BE2C (cell line): ENCODE measurements around the gene PRR30.
A peak's percentile ranks its signal among the peaks of the same experiment; 100 is the strongest.

Source experiments
- DNase-seq: peaks from one replicate; pipeline ENCODE4 v3.0.0-alpha.2; 2020
- H3K27me3 ChIP-seq: fragments of 250-450 bp; sonication (Bioruptor Pico); 2 replicates; pipeline ENCODE4 v1.5.1; 2020; ENCODE audit warnings: mild to moderate bottlenecking
- H3K36me3 ChIP-seq: fragments of 250-450 bp; sonication (Bioruptor Pico); 2 replicates; pipeline ENCODE4 v1.5.1; 2020; ENCODE audit warnings: mild to moderate bottlenecking
- H3K4me1 ChIP-seq: fragments of 250-450 bp; sonication (Bioruptor Pico); 2 replicates; pipeline ENCODE4 v1.5.1; 2020
- H3K4me3 ChIP-seq: 2 replicates; pipeline ENCODE4 v1.5.1; 2011; ENCODE audit warnings: low read depth, low read length
- H3K9me3 ChIP-seq: fragments of 250-450 bp; sonication (Bioruptor Pico); 2 replicates; pipeline ENCODE4 v1.5.1; 2020
- TF ChIP-seq, protein P1 (sequence below): IDR thresholded peaks from 2 replicates; pipeline ENCODE4 v1.5.1; 2012; ENCODE audit warnings: mild to moderate bottlenecking, low read depth, low read length

The PRR30 gene

DNA sequence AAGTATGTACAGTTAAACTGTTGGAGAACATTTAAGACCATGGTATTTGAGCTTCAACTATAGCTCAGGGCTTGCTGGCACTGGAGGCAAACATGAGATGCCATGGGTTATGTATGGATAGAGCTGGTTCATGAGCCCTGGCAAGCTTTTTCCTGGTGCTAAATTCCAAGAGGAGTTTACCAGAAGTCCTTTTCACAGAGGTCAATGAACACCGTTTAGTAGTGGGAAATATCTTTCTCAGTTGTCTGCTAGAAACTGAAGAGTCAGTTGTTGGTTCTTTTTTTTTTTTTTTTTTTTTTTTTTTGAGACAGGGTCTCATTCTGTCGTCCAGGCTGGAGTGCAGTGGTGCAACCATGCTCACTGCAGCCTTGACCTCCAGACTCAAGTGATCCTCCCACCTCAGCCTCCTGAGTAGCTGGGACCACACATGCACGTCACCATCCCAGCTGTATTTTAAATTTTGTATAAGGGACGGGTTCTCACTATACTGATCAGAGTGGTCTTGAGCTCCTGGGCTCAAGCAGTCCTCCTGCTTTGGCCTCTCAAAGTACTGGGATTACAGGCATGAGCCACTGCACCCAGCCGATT, 51.3 kb downstream of the PRR30 start:
- DNase-seq, result no peak
- TF ChIP-seq, protein P1, sequence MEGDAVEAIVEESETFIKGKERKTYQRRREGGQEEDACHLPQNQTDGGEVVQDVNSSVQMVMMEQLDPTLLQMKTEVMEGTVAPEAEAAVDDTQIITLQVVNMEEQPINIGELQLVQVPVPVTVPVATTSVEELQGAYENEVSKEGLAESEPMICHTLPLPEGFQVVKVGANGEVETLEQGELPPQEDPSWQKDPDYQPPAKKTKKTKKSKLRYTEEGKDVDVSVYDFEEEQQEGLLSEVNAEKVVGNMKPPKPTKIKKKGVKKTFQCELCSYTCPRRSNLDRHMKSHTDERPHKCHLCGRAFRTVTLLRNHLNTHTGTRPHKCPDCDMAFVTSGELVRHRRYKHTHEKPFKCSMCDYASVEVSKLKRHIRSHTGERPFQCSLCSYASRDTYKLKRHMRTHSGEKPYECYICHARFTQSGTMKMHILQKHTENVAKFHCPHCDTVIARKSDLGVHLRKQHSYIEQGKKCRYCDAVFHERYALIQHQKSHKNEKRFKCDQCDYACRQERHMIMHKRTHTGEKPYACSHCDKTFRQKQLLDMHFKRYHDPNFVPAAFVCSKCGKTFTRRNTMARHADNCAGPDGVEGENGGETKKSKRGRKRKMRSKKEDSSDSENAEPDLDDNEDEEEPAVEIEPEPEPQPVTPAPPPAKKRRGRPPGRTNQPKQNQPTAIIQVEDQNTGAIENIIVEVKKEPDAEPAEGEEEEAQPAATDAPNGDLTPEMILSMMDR, result no peak
- Histone ChIP-seq H3K4me3 (peak overlapping the region; percentile 80; the same call in 1 of the 2 replicates), H3K36me3 (peaks cover 4% of the 10 kb centered on the region; the same call in 1 of the 2 replicates), H3K27me3 (no peaks in the 10 kb centered on the region), H3K4me1 (peaks cover 5% of the 10 kb centered on the region; the same call in 1 of the 2 replicates), H3K9me3 (no peaks in the 10 kb centered on the region)
